HG02763 (cell line): Measurements from ENCODE around the gene SLC15A5.

Source experiments
- ATAC-seq: cut with Tn5 transposase; IDR thresholded peaks from one replicate; pipeline ENCODE4 v1.9.1; 2021; ENCODE audit warnings: mild to moderate bottlenecking, moderate library complexity; ENCODE audit not compliant: unreplicated experiment

The SLC15A5 gene

DNA sequence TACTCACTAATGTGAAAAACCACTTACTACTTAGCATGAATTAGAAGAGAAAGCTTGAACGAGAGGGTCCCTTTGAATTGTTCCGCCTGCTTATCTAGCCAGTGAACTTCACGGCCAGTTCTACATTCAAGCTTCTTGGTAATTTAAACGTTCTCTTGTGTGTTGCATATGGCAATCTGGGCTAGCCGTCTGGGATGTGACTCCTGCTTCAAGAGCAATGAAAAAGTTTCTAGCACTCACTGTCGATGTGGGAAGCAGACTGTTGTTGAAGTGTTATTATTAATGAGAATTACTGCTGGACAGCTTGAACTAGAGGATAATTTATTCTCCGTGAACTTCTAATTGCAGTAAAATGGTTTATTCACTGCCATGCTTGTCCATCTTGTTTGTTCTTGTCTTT is 93.9 kb downstream of the SLC15A5 start:
- ATAC-seq, result no peak

DNA sequence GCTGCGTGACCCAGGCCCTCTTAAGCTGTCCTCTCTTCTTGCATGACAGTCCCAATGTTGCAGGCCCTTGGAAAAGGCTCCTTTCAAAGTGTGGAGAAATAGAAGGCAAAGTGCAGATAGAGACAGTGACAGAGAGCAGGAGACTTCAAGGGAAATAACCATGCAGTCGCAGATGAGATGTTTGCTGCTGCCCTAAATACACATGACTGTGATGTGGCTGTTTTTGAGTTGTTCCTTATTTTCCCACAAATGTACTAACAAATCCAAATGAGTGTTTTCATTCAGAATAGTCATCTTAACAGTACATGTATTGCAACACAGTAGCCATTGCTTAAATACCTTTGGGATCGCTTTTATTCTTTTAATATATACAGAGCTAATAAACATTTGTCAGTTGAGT is 101.6 kb downstream of the SLC15A5 start:
- ATAC-seq, result no peak

DNA sequence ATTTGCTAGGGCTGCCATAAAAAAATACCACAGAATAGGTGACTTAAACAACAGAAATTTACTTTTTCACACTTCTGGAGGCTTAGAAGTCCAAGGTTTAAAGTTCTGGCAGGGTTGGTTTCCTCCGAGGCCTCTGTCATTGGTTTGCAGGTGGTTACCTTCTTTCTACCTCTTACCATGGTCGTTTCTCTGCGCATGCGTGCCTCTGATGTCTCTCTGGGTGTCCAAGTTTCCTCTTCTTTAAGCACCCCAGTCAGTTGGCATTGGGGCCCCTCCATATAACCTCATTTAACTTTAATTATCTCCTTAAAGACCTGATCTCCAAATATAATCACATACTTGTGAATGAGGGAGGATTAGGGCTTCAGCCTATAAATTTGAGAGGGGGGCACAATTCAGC is 103.2 kb downstream of the SLC15A5 start:
- no peak for ATAC-seq

DNA sequence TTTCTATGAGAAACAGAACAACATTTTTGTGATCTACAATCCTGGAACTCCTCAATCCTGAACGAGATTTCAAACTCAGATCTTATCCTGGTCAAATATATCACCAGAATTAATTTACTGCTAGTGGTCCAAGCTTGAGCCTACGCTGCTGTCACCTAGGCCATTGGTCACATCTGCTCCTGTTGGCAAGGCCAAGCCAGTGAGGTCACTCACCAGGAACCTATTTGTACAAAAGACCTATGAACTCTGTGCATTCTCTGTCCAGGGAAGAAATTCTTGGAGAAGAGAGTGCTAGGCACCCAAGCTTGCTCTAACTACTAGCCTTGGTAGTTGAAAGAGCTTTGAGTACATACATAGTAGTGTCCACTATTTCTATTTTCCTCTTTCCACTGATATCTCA is 106.1 kb downstream of the SLC15A5 start:
- ATAC-seq, result no peak

DNA sequence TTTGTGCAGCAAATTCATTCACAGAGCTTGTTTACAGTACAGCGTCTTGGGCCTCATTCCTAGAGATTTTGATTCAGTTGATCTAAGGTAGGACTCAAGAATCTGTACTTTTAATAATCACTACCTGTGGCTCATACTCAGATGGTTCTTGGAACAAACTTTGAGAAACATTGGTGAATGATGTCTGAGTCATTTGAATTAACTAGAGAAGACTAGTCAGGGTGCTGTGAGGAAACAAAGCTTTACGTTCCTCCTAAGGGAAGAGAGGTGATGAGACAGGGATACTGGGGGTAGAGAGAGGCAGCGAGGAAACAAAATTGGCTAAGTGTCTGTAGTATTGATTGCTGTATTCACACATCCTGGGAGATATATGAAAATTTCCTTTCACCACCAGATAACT is 109.4 kb downstream of the SLC15A5 start:
- no peak for ATAC-seq

DNA sequence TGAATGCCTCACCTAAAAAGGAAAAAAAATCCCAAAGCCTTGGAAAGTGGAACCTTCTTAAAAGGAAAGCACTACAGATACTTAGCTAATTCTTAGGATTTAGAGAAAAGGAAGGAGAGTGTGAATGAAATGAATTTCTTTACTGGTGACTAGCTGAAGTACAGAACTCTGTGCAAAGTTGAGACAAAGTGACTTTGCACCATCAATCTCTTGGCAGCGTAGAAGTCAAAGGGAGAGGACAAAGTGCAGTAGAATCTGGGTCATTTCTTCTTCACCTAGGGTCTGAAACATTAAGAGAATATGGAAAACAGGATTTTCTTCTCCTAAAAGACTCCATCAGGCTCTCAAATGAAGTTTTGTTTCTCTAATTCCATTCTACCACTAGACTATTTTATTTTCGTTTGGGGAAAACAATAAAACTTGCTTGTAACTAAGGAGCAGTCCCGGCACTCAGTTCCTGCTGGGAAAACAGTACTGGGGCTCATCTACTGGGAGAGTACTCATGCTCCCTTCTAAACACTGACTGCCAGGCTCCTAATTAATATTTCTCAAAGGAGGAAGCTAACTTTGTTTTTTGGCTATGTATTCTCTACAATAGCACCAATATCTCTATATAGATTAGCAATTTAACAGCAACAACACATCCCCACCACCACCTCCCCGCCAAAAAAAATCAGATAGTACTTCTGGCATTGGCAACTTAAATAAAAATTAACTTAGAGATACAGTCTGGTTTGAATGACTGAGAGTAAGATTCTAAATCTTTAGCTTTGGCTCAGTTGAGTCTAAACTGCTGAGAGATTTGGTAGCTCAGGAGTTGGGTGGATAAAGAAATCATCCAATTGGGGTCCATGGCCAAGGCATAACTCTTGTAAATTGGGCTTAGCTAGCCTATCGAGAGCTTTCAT is 110.7 kb downstream of the SLC15A5 start:
- no peak for ATAC-seq

DNA sequence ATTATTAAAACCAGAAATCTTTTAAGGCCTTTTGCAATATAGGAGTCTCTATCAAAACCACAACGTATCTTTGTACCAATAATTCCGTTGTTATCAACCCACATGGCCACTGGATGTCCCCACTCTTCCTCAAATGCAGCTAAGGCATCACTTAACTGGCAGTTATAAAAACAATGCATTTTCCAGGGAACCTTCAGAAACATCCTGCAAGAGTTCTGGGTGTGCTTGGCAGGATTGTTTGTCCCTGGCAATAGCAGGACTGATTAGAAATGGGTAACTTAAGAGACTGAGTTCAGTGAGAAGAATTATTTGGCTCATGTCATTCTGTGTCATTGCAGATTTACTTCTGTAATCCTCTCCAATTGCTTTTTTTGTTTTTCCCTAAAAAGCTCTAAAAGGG is 112.0 kb downstream of the SLC15A5 start:
- no peak for ATAC-seq

DNA sequence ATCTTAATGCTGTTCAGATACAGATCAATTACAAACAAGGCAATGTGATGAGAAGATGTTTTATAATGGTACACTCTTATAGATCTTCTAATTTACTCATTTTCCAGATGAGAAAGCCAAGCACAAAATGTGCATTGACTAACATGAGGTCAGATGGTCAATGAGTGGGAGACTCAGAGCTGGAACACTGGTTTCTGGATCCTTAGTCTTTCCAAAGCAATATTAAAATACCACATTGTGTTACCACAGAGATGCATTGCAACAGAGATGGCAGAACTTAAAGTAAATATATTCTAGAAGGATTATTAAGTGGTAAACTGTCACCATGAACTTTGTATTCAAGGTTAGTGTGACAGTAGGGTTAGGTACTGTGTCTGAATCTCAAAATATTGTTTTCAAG is 113.6 kb downstream of the SLC15A5 start:
- ATAC-seq, result no peak

DNA sequence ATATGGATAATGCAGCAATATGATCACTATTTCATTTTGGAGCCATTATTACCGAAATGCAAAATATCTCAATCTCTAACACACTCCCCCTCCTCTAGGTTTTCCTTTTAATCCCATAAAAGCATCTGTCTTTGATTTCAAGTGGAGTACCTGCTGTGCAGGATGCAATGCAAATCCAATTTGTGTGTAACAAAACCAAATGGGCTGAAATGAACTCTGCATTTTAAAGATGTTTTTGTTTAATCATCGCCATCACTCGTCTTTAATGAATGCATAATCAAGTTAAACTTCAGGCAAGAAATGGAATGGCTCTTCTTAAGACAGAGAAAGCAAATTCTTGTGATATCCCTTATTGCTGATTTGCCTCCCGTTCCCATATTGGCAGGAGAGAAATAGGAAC is 114.3 kb downstream of the SLC15A5 start:
- ATAC-seq, result no peak

DNA sequence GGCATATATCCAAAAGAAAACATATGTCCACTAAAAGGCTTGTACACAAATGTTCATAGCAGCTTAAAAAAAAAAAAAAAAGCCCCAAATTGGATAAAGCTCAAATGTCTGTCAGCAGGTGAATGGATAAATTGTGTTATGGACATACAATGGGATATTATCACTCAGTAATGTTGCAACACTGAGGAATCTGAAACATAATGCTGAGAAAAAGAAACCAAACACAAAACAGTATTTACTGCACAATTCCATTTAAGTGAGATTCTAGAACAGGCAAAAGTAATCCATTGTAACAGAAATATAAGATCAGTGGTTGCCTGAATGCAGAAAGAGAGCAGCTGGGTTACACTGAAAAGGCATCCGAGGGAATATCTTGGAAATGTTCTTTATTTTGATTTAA is 117.9 kb downstream of the SLC15A5 start:
- no peak for ATAC-seq

DNA sequence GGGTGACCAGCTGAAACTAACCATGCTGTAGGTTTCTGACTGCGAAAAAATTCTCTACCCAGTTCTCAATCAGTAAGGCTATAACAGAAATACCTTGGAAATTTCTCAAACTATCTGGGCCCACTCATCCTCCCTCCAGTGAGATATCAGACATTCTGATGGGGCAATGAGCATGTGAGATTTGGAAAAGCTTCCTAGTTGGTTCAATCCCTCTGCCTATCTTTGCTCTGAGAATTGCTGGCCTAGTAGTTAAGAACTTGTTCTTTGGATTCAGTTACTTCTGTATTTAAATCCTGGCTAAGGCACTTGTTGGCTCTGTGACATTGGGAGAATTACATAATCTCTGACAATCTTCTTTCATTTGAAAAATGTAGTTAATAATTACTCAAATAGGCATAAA is 119.4 kb downstream of the SLC15A5 start:
- ATAC-seq, result no peak

DNA sequence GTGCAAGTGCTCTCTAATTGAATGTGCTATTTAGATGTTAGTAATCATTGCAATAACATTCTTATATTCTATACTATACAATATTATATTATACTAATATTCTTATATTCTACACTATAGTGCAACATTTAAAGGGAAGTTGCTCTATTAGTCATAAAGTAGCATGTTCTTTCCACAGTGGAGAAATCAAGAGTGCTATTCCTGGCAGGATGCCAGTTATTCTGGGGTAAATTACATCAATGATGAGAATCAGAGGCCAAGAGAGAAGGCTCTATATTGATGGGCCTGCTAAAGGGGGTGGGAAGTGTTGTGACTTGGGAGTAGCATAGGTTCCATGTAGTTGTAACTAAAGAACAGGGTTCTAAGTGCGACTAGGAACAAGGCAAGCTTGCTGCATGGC is 121.5 kb downstream of the SLC15A5 start:
- no peak for ATAC-seq

DNA sequence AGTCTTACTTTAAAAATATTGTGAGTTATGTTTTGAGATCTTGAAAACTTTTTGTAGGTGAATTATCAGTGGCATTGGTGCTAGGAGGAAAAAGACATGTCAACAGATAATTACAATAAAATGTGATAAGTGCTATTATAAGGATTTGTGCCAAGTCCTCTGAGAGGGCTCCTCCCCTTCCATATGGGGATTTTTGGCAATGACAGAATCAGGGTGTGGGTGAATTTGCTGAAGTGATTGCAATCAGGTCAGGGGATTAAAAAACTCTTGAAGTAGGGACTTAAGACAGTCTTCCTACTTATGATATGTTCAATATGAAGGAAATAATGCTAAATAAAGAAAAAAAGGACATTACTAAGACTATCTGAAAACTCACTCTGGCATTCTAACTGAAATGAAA is 122.5 kb downstream of the SLC15A5 start:
- no peak for ATAC-seq

DNA sequence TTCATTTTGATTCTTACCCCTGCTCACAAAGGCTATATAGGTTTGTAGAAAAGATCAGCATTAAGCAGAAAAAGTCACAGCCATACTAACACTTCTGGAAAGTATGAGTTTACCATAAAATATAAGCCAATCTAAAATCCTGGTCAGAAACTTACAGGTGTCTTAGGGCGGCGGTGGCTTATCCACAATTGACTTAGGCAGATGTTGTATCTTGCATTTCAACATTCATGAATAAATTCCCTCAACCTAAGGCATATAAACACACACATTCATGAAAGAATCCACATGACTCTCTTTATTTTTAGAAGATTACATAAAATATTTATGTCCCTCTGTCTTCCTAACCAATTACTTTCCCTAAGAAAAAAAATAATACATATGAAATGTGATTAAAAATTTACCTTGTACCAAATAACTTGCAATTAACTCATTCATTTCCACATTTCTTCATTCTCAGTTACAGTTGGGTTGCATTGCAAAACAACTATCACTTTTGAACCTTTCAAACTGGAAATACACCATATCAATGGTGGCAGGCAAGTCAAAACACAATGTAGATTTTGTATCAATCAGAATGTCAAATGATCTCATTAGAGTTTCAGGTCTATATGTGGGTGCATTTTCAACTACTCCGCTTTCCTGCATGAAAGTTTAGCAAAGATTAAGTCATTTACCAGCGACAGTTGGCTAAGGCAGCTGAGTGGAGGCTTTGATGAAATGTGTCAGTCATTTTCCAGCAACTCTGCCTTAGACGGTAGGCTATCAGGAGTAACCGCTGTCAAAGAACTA is 124.4 kb downstream of the SLC15A5 start:
- ATAC-seq, result no peak

DNA sequence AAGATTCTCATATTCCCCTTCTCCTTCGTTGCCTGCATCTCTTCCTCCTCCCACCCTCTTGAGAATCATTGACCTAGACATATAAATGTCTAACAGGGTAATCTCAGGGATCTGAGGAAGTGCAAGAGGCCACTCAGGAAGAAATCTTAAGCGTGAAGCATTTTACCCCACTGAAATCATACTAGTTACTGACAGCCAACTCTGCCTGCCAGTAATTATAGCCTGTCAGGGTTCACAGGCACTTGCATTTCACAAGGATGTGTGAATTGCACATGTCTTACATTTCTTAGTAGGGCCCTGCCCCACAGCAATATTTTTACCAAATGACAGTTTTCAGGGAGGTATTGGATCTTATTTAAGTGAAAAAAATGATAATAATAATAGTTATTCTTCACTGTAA is 127.2 kb downstream of the SLC15A5 start:
- no peak for ATAC-seq

DNA sequence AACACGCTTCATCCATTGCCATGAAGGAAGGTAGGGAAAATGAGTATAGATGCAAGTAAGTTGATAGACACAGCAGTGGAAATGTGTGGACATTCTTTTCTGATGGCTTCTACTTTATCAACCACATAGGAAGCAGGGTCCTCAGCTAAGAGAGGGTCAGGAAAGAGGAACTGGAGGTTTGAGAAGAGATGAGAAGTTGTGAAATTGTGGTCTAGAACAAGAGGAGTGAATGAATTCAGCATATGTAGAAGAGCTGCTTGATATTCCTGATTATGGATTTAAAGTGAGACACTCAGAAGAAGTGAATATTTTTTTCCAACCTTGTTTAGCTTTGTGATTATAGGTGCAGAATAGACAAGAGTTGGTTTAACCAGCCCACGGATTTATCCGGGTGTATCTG is 128.5 kb downstream of the SLC15A5 start:
- ATAC-seq, result no peak
